OCI-LY7 (cell line): ENCODE results near the gene ADAMTS7. TPM values are rescaled to one million over a fixed set of nuclear protein-coding genes. Genes with fewer than 3 reads are reported as not detected.
"Not testable (repeated sequence)": the region's sequence is repeated elsewhere in the genome, so short reads cannot be mapped to it uniquely, and the experiment has no call there.

Experiments
- BruUV-seq: library from RNA; stranded (reverse); fragments of 400-500 nt; replicated peaks from 2 replicates; lab custom pipeline; 2021; lab: Mats Ljungman, UMichigan
- CTCF ChIA-PET: fragments of 300-600 bp; sonication (Branson Sonifier 250); formaldehyde crosslinking; loops from one replicate; lab custom pipeline; 2022; ENCODE audit warnings: antibody characterized with exemption; ENCODE audit not compliant: unreplicated experiment; lab: Charles Lee
- POLR2A ChIA-PET: fragments of 300-600 bp; sonication (Branson Sonifier 250); formaldehyde crosslinking; loops from one replicate; lab custom pipeline; 2022; ENCODE audit warnings: antibody characterized with exemption; lab: Charles Lee
- DNase-seq: peaks from one replicate; pipeline ENCODE4 v3.0.0-alpha.2; 2015; ENCODE audit warnings: low spot score
- H2AFZ ChIP-seq: fragments of 200-600 bp; sonication (generic), shearing (Covaris generic); 2 replicates; pipeline ENCODE4 v1.6.1; 2014; ENCODE audit warnings: mild to moderate bottlenecking, antibody characterized with exemption, low read length, moderate library complexity
- H3K27ac ChIP-seq: fragments of 200-600 bp; sonication (generic); 2 replicates; pipeline ENCODE4 v1.5.1; 2014; ENCODE audit warnings: mixed run types, low read depth, mild to moderate bottlenecking, moderate library complexity, low read length, inconsistent platforms; ENCODE audit not compliant: poor library complexity, severe bottlenecking
- H3K36me3 ChIP-seq: fragments of 200-600 bp; sonication (generic); 2 replicates; pipeline ENCODE4 v1.6.1; 2014; ENCODE audit warnings: mild to moderate bottlenecking, antibody characterized with exemption, low read length, moderate library complexity, mixed read lengths; ENCODE audit not compliant: insufficient read depth
- H3K4me1 ChIP-seq: fragments of 200-600 bp; sonication (generic); 2 replicates; pipeline ENCODE4 v1.5.1; 2014; ENCODE audit warnings: mild to moderate bottlenecking, low read length; ENCODE audit not compliant: insufficient read depth, poor library complexity, severe bottlenecking
- H3K4me2 ChIP-seq: fragments of 200-600 bp; sonication (generic); 2 replicates; pipeline ENCODE4 v1.6.1; 2014; ENCODE audit warnings: mild to moderate bottlenecking, low read length
- H3K4me3 ChIP-seq: fragments of 200-600 bp; sonication (generic); 2 replicates; pipeline ENCODE4 v1.5.1; 2014; ENCODE audit warnings: mild to moderate bottlenecking, low read depth, low read length; ENCODE audit not compliant: poor library complexity, severe bottlenecking
- H3K79me2 ChIP-seq: fragments of 200-600 bp; sonication (generic); 2 replicates; pipeline ENCODE4 v1.6.1; 2016; ENCODE audit warnings: low read depth, mild to moderate bottlenecking, low read length, moderate library complexity, mixed read lengths; ENCODE audit not compliant: insufficient read depth
- H3K9me2 ChIP-seq: fragments of 200-600 bp; sonication (generic); 2 replicates; pipeline ENCODE4 v1.6.1; 2016; ENCODE audit warnings: mild to moderate bottlenecking, low read length, mixed read lengths; ENCODE audit not compliant: insufficient read depth
- H3K9me3 ChIP-seq: fragments of 200-600 bp; sonication (generic); 2 replicates; pipeline ENCODE4 v1.6.1; 2014; ENCODE audit warnings: mild to moderate bottlenecking, mixed run types, low read length, mixed read lengths
- H4K20me1 ChIP-seq: fragments of 200-600 bp; sonication (generic); 2 replicates; pipeline ENCODE4 v1.6.1; 2014; ENCODE audit warnings: mild to moderate bottlenecking, antibody characterized with exemption, low read length, moderate library complexity, mixed read lengths; ENCODE audit not compliant: insufficient read depth
- CTCF ChIP-seq: fragments of 200-600 bp; sonication (generic); conservative IDR thresholded peaks from 2 replicates; pipeline ENCODE4 v1.5.1; 2014; ENCODE audit warnings: mild to moderate bottlenecking, antibody characterized with exemption, low read length, moderate library complexity, mixed read lengths
- EZH2phosphoT487 ChIP-seq: fragments of 200-600 bp; sonication (generic); IDR thresholded peaks from 2 replicates; pipeline ENCODE4 v1.6.1; 2018; ENCODE audit warnings: low read depth, borderline replicate concordance, mild to moderate bottlenecking, mixed run types, antibody characterized with exemption, low read length, moderate library complexity, mixed read lengths
- intact Hi-C: fragments of 100-400 bp; cut with micrococcal nuclease; formaldehyde crosslinking; loops from one replicate; pipeline ENCODE4 v1.10.0; 2022; ENCODE audit not compliant: unreplicated experiment
- total RNA-seq, 2 experiments: library from RNA; depleted of rRNA in 1 of 2; stranded (reverse); fragments of >200 nt in 1 of 2; shearing (Covaris generic) in 1 of 2; gene quantifications; 2 replicates each; pipeline ENCODE4 v1.2.3, GENCODE V29; 2014 to 2022

The ADAMTS7 gene
- total RNA-seq, 2 experiments from 2014 or later = 0.08 to 0.19 TPM

DNA sequence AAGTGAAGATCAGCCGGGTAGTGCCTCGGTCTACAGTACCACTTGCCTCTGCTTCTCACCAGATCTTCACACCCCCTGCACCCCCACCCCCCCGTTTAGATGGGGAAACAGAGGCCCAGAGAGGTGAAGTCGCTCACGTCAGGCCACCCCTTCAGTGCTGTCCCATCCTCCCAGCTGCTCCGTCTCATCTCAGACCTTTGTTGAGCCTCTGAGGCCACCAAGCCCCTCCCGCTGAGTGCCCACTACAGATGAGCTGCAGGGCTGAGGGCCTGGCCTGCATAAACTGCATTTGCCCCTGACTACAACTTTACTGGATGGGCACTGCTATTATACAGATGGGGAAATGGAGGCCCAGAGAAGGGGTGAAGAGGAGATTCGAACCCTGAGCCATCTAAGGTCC is 35.8 kb downstream of the ADAMTS7 start:
- Histone ChIP-seq H3K4me3 (no peak overlapping the region), H2AFZ (no peak overlapping the region), H4K20me1 (no peaks in the 10 kb centered on the region), H3K9me2 (no peaks in the 10 kb centered on the region), H3K36me3 (no peaks in the 10 kb centered on the region), H3K27ac (no peak overlapping the region), H3K4me2 (no peak overlapping the region), H3K4me1 (no peaks in the 10 kb centered on the region), H3K79me2 (no peaks in the 10 kb centered on the region), H3K9me3 (no peaks in the 10 kb centered on the region)
- ChIA-PET POLR2A (interaction anchor here (0.6 kb wide), 1 partner anchor 43 kb away, joined by 4 read pairs; no protein-coding TSS in a partner anchor), CTCF (no interaction called here)
- DNase-seq = no peak
- intact Hi-C loops = no loop called here
- no TSS peak for BruUV-seq
- TF ChIP-seq CTCF = no peak
- no peak for TF ChIP-seq EZH2phosphoT487

GRCh38 chr15:78774451-78774990 is 36.7 kb downstream of the ADAMTS7 start:
- intact Hi-C loops, H3K79me2 ChIP-seq, H3K27ac ChIP-seq, H3K4me3 ChIP-seq, H3K36me3 ChIP-seq, H2AFZ ChIP-seq, H3K4me1 ChIP-seq, H4K20me1 ChIP-seq, BruUV-seq, H3K9me2 ChIP-seq, DNase-seq, H3K9me3 ChIP-seq, CTCF ChIA-PET, H3K4me2 ChIP-seq: not testable (repeated sequence)
- POLR2A ChIA-PET = interaction anchor here (0.6 to 0.7 kb wide), 2 partner anchors 62 to 376 kb away, joined by 3 read pairs; no protein-coding TSS in a partner anchor

DNA sequence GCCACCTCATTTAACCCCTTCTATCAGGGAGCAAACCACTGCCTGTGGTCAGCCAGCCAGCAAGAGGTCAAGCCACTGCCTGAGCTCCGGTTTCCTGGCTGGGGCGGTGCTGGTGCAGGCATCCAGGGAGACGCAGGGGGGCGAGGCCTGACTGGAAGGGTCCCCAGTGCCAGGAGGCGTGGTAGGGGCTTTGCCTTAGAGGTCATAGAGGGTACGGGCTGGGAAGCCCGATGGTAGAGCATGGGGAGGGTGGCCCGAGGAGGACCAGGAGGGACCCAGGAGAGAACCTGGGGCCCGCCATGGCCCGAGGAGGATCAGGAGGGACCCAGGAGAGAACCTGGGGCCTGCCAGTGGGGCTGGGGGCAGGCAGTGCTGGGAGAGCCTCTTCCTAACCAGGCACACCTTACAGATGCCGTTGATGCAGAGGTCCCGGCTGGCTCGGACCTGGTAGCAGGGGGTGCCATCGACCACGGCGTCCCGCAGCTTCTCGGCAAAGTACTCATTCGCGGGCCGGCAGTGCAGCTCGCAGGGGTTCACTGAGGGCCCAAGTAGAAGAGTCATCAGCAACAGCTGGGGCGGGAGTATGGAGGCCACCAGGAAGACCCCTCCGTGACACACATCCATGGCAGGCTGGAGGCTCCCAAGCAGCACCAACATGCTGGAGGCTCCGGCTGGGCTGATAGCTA is 37.4 kb downstream of the ADAMTS7 start:
- DNase-seq, BruUV-seq, intact Hi-C loops, H3K9me2 ChIP-seq, H3K79me2 ChIP-seq, H3K27ac ChIP-seq, CTCF ChIA-PET, H3K4me1 ChIP-seq, H3K4me2 ChIP-seq, H4K20me1 ChIP-seq, H2AFZ ChIP-seq, H3K9me3 ChIP-seq, H3K4me3 ChIP-seq, H3K36me3 ChIP-seq: not testable (repeated sequence)
- POLR2A ChIA-PET = interaction anchor here (0.6 kb wide), 1 partner anchor 377 kb away, joined by 3 read pairs; no protein-coding TSS in a partner anchor
